Esophagus muscularis mucosa (tissue), 4 donors: Measurements from ENCODE around the gene HCN3. TPM values are rescaled to one million over a fixed set of nuclear protein-coding genes. Genes with fewer than 3 reads are reported as not detected.

Experiments used
- DNase-seq: peaks from one replicate; pipeline ENCODE4 v3.0.0-alpha.2; 2017; ENCODE audit errors: extremely low spot score
- H3K27ac ChIP-seq, 4 donors: fragments of 200-600 bp; sonication (generic); replicated peaks in 1 of 4; 1 replicate in 3 of 4; 2 replicates in 1 of 4; pipeline ENCODE4 v1.5.1; 2016 to 2019; ENCODE audit warnings: mild to moderate bottlenecking in 1 of 4
- H3K27me3 ChIP-seq, 4 donors: fragments of 200-600 bp; sonication (generic); one replicate each; pipeline versions ENCODE4 v1.5.1 to v1.6.0; 2016 to 2019
- H3K36me3 ChIP-seq, 4 donors: fragments of 200-600 bp; sonication (generic); one replicate each; pipeline ENCODE4 v1.5.1; 2016 to 2019
- H3K4me1 ChIP-seq, 4 donors: fragments of 200-600 bp; sonication (generic); one replicate each; pipeline ENCODE4 v1.5.1; 2016 to 2019
- H3K4me3 ChIP-seq, 4 donors: fragments of 200-600 bp; sonication (generic); 1 replicate in 2 of 4; 2 replicates in 2 of 4; pipeline ENCODE4 v1.5.1; 2016 to 2019; ENCODE audit warnings: mild to moderate bottlenecking in 4 of 4, moderate library complexity in 1 of 4
- H3K9me3 ChIP-seq, 4 donors: fragments of 200-600 bp; sonication (generic); 1 replicate in 3 of 4; 2 replicates in 1 of 4; pipeline ENCODE4 v1.5.1; 2016 to 2019
- CTCF ChIP-seq, 3 experiments: fragments of 200-600 bp in 2 of 3; fragments of 450-650 bp in 1 of 3; sonication (generic) in 2 of 3; IDR thresholded peaks; one replicate each; pipeline ENCODE4 v1.5.1; 2017 to 2019; ENCODE audit warnings: antibody characterized with exemption in 3 of 3, mild to moderate bottlenecking in 2 of 3, moderate library complexity in 1 of 3
- EP300 ChIP-seq: sonication (generic); formaldehyde crosslinking; IDR thresholded peaks from one replicate; pipeline ENCODE4 v1.6.1; 2017; ENCODE audit warnings: antibody characterized with exemption
- POLR2A ChIP-seq: fragments of 450-650 bp; IDR thresholded peaks from one replicate; pipeline ENCODE4 v1.6.1; 2017; ENCODE audit warnings: antibody characterized with exemption, moderate library complexity, mild to moderate bottlenecking, low read depth
- POLR2AphosphoS5 ChIP-seq, 2 donors: sonication (generic); formaldehyde crosslinking; IDR thresholded peaks; one replicate each; pipeline ENCODE4 v1.6.1; 2017; ENCODE audit warnings: antibody characterized with exemption in 2 of 2
- WGBS: methylation state at CpG from one replicate; pipeline ENCODE4 v1.1.5; 2018; 5-methylcytosine and 5-hydroxymethylcytosine counted together
- intact Hi-C: fragments of 100-400 bp; cut with DNase I; formaldehyde crosslinking; loops from one replicate; pipeline ENCODE4 v1.15.1; 2023
- total RNA-seq, 4 donors: library from RNA; depleted of rRNA; stranded (reverse); fragments of >200 nt; gene quantifications; one replicate each; pipeline versions ENCODE4 v1.1.0 to v1.2.1, GENCODE V29; 2016

HCN3 gene
- total RNA-seq, 4 donors from 2014 or later, result 1.0 to 2.1 (median 1.4) TPM

- WGBS, result 83% methylated on average over 2 of the region's 2 CpGs
- Histone ChIP-seq H3K27me3 (no peaks in the 10 kb centered on the region), H3K4me1 (peaks cover 20 to 34% (median 25%) of the 10 kb centered on the region in 4 donors), H3K4me3 (no peak overlapping the region), H3K27ac (no peak overlapping the region), H3K36me3 (peaks cover 56 to 92% (median 84%) of the 10 kb centered on the region in 4 donors), H3K9me3 (no peaks in the 10 kb centered on the region)
- TF ChIP-seq POLR2AphosphoS5 (IDR thresholded peaks at IDR 0.05), result no peak
- no peak for TF ChIP-seq POLR2A
- no peak for TF ChIP-seq CTCF (IDR thresholded peaks at IDR 0.05)
- TF ChIP-seq EP300, result no peak
- DNase-seq, result no peak
- intact Hi-C loops, result no loop called here
These were observed 9.9 kb upstream of the HCN3 start for GRCh38 chr1:155267373-155267772.

- intact Hi-C loops, result no loop called here
- TF ChIP-seq EP300, result no peak
- H3K36me3 ChIP-seq, result peaks cover 54 to 84% (median 76%) of the 10 kb centered on the region in 4 donors
These were observed 8.6 kb upstream of the HCN3 start for GRCh38 chr1:155268630-155269029.

GRCh38 chr1:155269381-155269780, 7.9 kb upstream of the HCN3 start:
- no peak overlapping the region for H3K4me3 ChIP-seq
- H3K4me1 ChIP-seq, result peaks cover 23 to 36% (median 26%) of the 10 kb centered on the region in 4 donors
- no peaks in the 10 kb centered on the region for H3K27me3 ChIP-seq
- WGBS, result 93% methylated on average over 19 of the region's 21 CpGs
- no peak for DNase-seq
- intact Hi-C loops, result no loop called here
- H3K9me3 ChIP-seq, result no peaks in the 10 kb centered on the region
- TF ChIP-seq EP300, result no peak
- no peak for TF ChIP-seq POLR2A
- TF ChIP-seq CTCF (IDR thresholded peaks at IDR 0.05), result no peak
- no peak for TF ChIP-seq POLR2AphosphoS5 (IDR thresholded peaks at IDR 0.05)
- H3K27ac ChIP-seq, result no peak overlapping the region
- H3K36me3 ChIP-seq, result peaks cover 47 to 76% (median 68%) of the 10 kb centered on the region in 4 donors

More at GRCh38 chr1:155268630-155269029, 8.6 kb upstream of the HCN3 start:
- no peak overlapping the region for H3K4me3 ChIP-seq
- no peaks in the 10 kb centered on the region for H3K9me3 ChIP-seq
- H3K27me3 ChIP-seq, result no peaks in the 10 kb centered on the region
- no peak for DNase-seq
- peaks cover 20 to 32% (median 23%) of the 10 kb centered on the region in 4 donors for H3K4me1 ChIP-seq
- 80% methylated on average over 20 of the region's 21 CpGs for WGBS
- H3K27ac ChIP-seq, result no peak overlapping the region

GRCh38 chr1:155272466-155273342, 4.6 kb upstream of the HCN3 start:
- 5% methylated on average over 34 of the region's 44 CpGs for WGBS
- Histone ChIP-seq H3K36me3 (peaks cover 24 to 43% (median 35%) of the 10 kb centered on the region in 4 donors), H3K4me1 (peaks cover 32 to 49% (median 38%) of the 10 kb centered on the region in 4 donors), H3K4me3 (peak overlapping the region; percentile 86 to 97 (median 92)), H3K27me3 (no peaks in the 10 kb centered on the region), H3K9me3 (no peaks in the 10 kb centered on the region), H3K27ac (peak overlapping the region; percentile 97 to 99 (median 98))
- no peak for DNase-seq
- intact Hi-C loops, result no loop called here
- no peak for TF ChIP-seq EP300
- TF ChIP-seq CTCF (IDR thresholded peaks at IDR 0.05), result no peak
- TF ChIP-seq POLR2A, result no peak
- no peak for TF ChIP-seq POLR2AphosphoS5 (IDR thresholded peaks at IDR 0.05)
